IPS-15b (cell line): Measurements from ENCODE around the gene DMXL2.
"Not testable (repeated sequence)": the region's sequence is repeated elsewhere in the genome, so short reads cannot be mapped to it uniquely, and the experiment has no call there.

Experiments used
- H3K27me3 ChIP-seq: one replicate; pipeline ENCODE4 v1.6.1; 2013; ENCODE audit warnings: low read length; ENCODE audit not compliant: control insufficient read depth, insufficient read depth
- H3K36me3 ChIP-seq: one replicate; pipeline ENCODE4 v1.6.1; 2013; ENCODE audit warnings: low read length; ENCODE audit not compliant: control insufficient read depth, insufficient read depth
- H3K4me1 ChIP-seq: one replicate; pipeline ENCODE4 v1.6.1; 2013; ENCODE audit warnings: mild to moderate bottlenecking, low read length; ENCODE audit not compliant: control insufficient read depth, insufficient read depth
- H3K4me3 ChIP-seq: one replicate; pipeline ENCODE4 v1.5.1; 2013; ENCODE audit warnings: low read depth, low read length
- H3K9ac ChIP-seq: one replicate; pipeline ENCODE4 v1.6.1; 2013; ENCODE audit warnings: low read depth, mild to moderate bottlenecking, low read length
- H3K9me3 ChIP-seq: one replicate; pipeline ENCODE4 v1.6.1; 2013; ENCODE audit warnings: mild to moderate bottlenecking, low read length; ENCODE audit not compliant: control insufficient read depth, insufficient read depth

The DMXL2 gene

GRCh38 chr15:51648101-51648500 lies 25.5 kb upstream of the DMXL2 start:
- H3K9ac ChIP-seq, H3K36me3 ChIP-seq: not testable (repeated sequence)

GRCh38 chr15:51647128-51647562 lies 24.6 kb upstream of the DMXL2 start:
- no peaks in the 10 kb centered on the region for H3K27me3 ChIP-seq
- no peaks in the 10 kb centered on the region for H3K4me1 ChIP-seq
- no peaks in the 10 kb centered on the region for H3K9me3 ChIP-seq
- no peak overlapping the region for H3K9ac ChIP-seq
- no peak overlapping the region for H3K4me3 ChIP-seq
- H3K36me3 ChIP-seq = no peaks in the 10 kb centered on the region

More at GRCh38 chr15:51648101-51648500, 25.5 kb upstream of the DMXL2 start:
- not testable (repeated sequence) for H3K9me3 ChIP-seq, H3K4me3 ChIP-seq, H3K27me3 ChIP-seq, H3K4me1 ChIP-seq

DNA sequence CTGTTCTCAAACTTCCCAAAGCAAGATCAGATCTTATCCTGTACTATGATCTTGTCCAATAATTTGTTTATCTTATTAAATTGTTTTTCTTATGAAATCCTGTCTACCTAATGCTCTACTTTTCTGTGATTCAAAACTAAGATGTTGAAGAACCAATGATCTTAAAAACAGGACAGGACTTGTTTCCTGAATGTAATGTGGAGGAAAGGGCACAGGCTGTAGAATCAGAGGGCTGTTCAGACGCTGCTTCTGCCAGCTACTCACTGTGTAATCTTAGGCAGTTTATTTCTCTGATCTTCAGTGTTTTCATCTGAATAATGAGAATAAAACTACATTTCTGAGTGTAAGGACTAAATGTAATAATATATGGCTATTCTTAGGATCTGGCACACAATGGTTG lies 20.1 kb upstream of the DMXL2 start:
- Histone ChIP-seq H3K27me3 (no peaks in the 10 kb centered on the region), H3K4me3 (no peak overlapping the region), H3K9ac (no peak overlapping the region), H3K36me3 (no peaks in the 10 kb centered on the region), H3K9me3 (no peaks in the 10 kb centered on the region), H3K4me1 (no peaks in the 10 kb centered on the region)

DNA sequence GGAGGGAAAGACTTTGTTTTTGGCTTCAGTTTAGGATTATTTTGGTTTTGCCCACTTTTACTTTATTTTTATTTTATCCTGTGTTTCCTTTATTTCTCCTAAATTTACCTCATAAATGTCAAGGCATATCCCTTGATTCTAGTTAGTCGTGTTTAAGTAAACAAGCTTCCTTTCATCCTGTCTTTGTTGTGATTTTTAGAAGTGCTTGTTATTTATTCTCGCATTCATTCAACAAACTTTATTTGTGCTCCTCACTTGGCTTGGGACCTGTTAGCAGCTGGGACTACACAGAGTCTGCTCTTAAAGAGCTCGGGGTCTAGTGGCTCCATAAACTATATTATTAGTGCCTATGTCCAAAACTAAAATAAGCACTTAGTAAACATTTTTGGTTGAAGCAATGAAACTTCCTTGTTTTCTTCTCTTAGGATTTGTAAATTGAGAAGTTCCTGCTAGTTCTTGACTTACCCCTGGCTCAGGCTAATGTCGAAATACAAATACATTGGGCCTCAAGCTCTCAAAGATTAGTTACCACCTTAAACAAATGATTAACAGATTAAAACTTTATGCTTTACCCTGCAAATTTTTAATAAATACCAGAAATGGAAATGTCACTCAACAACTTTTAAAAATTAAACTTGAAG lies 19.0 kb upstream of the DMXL2 start:
- no peaks in the 10 kb centered on the region for H3K9me3 ChIP-seq
- no peak overlapping the region for H3K9ac ChIP-seq
- no peak overlapping the region for H3K4me3 ChIP-seq
- peaks cover 1% of the 10 kb centered on the region for H3K27me3 ChIP-seq
- H3K4me1 ChIP-seq = no peaks in the 10 kb centered on the region
- H3K36me3 ChIP-seq = no peaks in the 10 kb centered on the region

DNA sequence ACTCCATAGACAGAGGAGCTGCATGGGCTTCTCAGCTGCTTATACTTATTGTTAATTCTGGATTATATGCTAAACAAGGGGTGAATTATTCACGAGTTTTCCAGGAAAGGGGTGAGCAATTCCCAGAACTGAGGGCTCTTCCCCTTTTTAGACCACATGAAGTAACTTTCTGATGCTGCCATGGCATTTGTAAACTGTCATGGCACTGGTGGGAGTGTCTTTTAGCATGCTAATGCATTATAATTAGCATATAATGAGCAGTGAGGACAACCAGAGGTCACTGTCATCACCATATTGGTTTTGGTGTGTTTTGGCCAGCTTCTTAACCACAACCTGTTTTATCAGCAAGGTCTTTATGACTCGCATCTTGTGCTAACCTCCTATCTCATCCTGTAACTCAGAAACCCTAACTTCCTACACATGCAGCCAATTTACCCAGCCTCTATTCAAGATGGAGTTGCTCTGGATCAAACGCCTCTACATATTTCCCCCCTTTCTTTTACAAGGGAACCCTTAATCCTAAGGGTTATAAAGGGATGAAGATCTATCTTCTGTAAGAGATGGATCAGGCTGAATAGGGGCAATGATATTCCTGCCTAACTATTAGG lies 12.1 kb upstream of the DMXL2 start:
- Histone ChIP-seq H3K9me3 (no peaks in the 10 kb centered on the region), H3K4me1 (no peaks in the 10 kb centered on the region), H3K4me3 (no peak overlapping the region), H3K36me3 (no peaks in the 10 kb centered on the region), H3K27me3 (peaks cover 21% of the 10 kb centered on the region), H3K9ac (no peak overlapping the region)

- Histone ChIP-seq H3K4me1 (peaks cover under 1% of the 10 kb centered on the region), H3K4me3 (no peak overlapping the region), H3K36me3 (no peaks in the 10 kb centered on the region), H3K27me3 (no peaks in the 10 kb centered on the region), H3K9me3 (no peaks in the 10 kb centered on the region), H3K9ac (no peak overlapping the region)
Measured at GRCh38 chr15:51629612-51630011, 7.0 kb upstream of the DMXL2 start.

DNA sequence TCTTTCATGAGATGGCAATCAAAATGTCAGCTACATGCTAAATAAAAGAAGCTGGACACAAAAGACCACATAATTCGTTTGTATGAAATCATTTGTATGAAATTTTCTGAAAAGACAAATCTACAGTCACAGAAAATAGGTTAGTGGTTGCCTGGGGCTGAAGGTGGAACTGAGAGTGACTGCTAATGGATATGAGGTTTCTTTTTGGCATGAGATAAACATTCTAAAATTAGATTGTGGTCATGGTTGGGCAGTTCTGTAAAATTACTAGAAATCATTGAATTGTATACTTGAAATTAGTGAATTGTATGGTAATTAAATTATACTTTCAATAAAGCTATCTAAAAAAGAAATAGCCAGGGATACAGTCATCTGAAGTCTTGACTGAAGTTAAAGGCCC lies 2.7 kb upstream of the DMXL2 start:
- Histone ChIP-seq H3K4me3 (no peak overlapping the region), H3K4me1 (peaks cover 9% of the 10 kb centered on the region), H3K9ac (no peak overlapping the region), H3K27me3 (peaks cover 24% of the 10 kb centered on the region), H3K36me3 (no peaks in the 10 kb centered on the region), H3K9me3 (no peaks in the 10 kb centered on the region)

DNA sequence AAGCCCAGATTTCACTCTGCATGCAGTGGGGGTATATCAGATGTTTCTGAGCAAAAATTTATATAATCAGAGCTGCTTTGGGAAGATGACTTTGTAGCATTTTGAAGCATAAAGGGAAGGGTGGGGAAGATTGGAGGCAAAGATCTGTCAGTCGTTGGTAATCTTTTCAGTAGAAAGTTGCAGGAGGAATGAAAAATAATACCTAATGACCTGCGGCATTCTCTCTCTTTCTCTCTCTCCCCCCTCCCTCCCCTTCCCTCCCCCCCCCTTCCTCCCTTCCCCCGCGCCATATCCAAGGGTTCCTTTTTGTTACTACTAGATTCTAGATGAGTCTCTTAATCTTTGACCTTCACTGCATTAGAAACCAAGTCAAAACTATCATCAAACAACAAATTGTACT lies 1.5 kb upstream of the DMXL2 start:
- H3K9ac ChIP-seq = no peak overlapping the region
- H3K4me3 ChIP-seq = peak overlapping the region; percentile 24
- H3K36me3 ChIP-seq = no peaks in the 10 kb centered on the region
- peaks cover 9% of the 10 kb centered on the region for H3K4me1 ChIP-seq
- peaks cover 24% of the 10 kb centered on the region for H3K27me3 ChIP-seq
- H3K9me3 ChIP-seq = no peaks in the 10 kb centered on the region

- H3K36me3 ChIP-seq = no peaks in the 10 kb centered on the region
- H3K27me3 ChIP-seq = peaks cover 24% of the 10 kb centered on the region
- H3K4me1 ChIP-seq = peaks cover 9% of the 10 kb centered on the region
- peak overlapping the region; percentile 98 for H3K4me3 ChIP-seq
- no peaks in the 10 kb centered on the region for H3K9me3 ChIP-seq
- no peak overlapping the region for H3K9ac ChIP-seq
Measured at GRCh38 chr15:51623386-51623938, 891 bp upstream of the DMXL2 start.

- H3K27me3 ChIP-seq = peaks cover 24% of the 10 kb centered on the region
- H3K36me3 ChIP-seq = no peaks in the 10 kb centered on the region
- no peaks in the 10 kb centered on the region for H3K9me3 ChIP-seq
- peaks cover 9% of the 10 kb centered on the region for H3K4me1 ChIP-seq
- H3K9ac ChIP-seq = peak overlapping the region; percentile 70
- H3K4me3 ChIP-seq = peak overlapping the region; percentile 98
Measured at GRCh38 chr15:51621936-51622603, 501 bp downstream of the DMXL2 start.

GRCh38 chr15:51621155-51621765 lies 1.3 kb downstream of the DMXL2 start:
- H3K4me1 ChIP-seq = peaks cover 9% of the 10 kb centered on the region
- no peaks in the 10 kb centered on the region for H3K36me3 ChIP-seq
- no peaks in the 10 kb centered on the region for H3K9me3 ChIP-seq
- peaks cover 24% of the 10 kb centered on the region for H3K27me3 ChIP-seq
- peak overlapping the region; percentile 98 for H3K4me3 ChIP-seq
- no peak overlapping the region for H3K9ac ChIP-seq
